Mucosa of gallbladder (tissue), 1 donor: Measurements from ENCODE around the gene RASA1. TPM values are rescaled to one million over a fixed set of nuclear protein-coding genes. Genes with fewer than 3 reads are reported as not detected.
A peak's percentile ranks its signal among the peaks of the same experiment; 100 is the strongest.

ENCODE experiments used
- DNase-seq: peaks from one replicate; pipeline ENCODE4 v3.0.0-alpha.2; 2020; ENCODE audit warnings: low spot score
- total RNA-seq: library from RNA; stranded (reverse); gene quantifications from one replicate; pipeline ENCODE4 v1.2.1, GENCODE V29; 2021
- donor health status: DM: no; HTN: no; CAD: no.

Gene RASA1
- total RNA-seq, 1 donor from 2014 or later: 25.6 TPM

- DNase-seq: no peak
Measured at GRCh38 chr5:87403899-87404298, 136.2 kb downstream of the RASA1 start.

DNA sequence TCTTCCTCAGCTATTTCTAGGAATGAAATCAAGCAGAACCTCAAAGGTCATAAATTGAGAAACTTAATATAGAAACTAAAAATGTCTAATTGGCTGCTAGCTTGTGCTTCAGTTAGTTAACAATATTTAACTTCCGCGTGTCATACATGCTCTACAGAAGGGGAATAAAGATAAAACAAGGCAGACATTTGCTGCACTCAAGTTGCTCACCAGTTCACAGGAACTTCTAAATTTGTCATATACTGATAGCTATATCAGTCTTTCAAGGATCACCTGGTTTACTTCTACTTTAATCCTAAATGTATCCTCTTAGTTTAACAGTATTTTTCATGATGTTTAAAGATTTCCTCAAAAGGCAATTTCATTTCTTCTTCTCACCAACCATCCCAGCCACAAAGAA lies 136.7 kb downstream of the RASA1 start:
- DNase-seq: no peak

- DNase-seq: no peak
Measured at GRCh38 chr5:87405472-87406155, 137.9 kb downstream of the RASA1 start.

GRCh38 chr5:87408204-87408603 lies 140.5 kb downstream of the RASA1 start:
- DNase-seq: no peak

DNA sequence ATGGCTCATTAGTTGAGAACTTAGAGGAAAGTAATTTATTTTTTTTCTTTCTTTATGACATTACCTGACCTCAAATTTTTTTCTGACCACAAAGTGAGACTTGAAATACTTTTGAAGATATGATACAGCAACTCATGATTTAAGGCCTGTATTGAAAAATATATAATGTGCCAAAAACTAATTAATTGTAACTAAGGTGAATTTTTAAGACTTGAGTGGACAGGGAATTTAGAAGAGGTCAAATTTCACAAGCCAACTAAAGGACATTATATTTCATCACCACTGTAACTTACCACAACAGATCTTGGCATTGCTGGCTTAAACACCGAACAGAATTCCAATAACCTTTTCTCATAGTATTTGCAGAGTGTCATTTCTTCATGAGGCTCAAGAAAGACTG lies 143.2 kb downstream of the RASA1 start:
- DNase-seq: no peak

GRCh38 chr5:87411586-87411972 lies 143.9 kb downstream of the RASA1 start:
- DNase-seq: no peak

DNA sequence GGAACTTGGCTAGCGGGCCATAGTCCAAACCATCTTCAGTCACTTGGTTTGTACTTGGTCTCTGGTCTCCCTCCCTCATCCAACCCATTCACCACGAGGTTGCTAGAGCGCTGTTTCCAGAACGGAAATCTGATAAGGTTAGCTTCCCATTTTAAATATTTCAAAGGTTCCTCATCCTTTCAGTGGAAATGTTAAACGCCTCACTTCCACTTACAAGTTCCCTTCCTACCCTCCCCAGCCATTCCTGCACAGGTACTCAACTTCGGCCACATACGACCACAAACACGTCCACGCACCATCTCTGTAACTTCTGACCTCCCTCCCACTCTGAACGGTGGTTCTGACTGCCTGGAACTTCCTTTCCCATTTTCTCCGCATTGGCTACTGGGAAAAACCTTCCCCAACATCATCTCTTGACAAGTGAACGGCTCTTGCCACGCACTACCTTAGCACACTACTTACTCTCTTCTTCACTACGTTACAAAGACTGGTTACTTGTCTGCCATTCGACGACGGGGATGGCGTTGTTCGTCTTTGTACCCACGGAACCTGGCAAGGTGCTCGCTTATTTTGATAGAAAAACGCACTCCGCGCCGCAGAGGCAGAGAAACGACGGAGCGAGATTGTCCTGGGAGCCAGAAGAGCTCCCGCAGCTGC lies 144.4 kb downstream of the RASA1 start:
- DNase-seq: peak; percentile 26

GRCh38 chr5:87412630-87413342 lies 145.1 kb downstream of the RASA1 start, which contains the start of gene CCNH:
TSS of gene CCNH (minus strand) at chr5:87412930. CDS start at chr5:87412794, 136 bp downstream.
- peak; percentile 99 for DNase-seq

DNA sequence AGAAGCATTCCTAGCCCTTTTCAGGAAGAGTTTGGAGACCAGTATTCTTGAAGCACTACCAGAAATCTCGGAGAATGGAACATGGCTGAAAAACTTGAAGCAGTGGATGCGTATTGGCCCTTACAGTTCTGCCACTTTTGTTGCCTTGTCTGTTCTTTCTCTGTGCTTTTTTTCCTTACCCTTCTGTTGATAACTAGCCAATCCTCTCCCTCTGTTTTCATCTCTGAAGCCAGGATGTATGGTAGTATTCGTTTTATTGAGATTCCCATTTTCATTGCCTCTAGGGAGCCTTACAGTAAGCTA lies 145.6 kb downstream of the RASA1 start:
- no peak for DNase-seq

DNA sequence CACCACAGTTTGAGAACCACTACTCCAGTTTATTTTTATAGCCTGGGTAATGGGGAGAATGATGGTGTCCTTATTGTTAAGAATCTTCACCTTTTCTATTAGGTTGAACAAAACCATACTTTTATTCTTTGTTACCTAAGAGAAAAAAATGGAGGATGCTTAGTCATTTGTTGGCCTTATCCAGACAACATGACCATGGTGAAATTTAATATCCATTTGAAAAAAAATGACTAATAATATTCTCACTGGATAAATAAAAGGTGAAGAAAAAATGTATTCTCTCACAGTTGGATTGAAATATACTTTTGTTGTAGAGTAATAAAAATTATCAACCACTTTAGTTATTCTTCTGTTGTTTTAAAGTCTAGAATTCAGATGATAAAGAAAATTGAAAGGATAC lies 150.8 kb downstream of the RASA1 start:
- DNase-seq: no peak

GRCh38 chr5:87421307-87421706 lies 153.6 kb downstream of the RASA1 start:
- no peak for DNase-seq

GRCh38 chr5:87423755-87424154 lies 156.1 kb downstream of the RASA1 start:
- DNase-seq: no peak

DNA sequence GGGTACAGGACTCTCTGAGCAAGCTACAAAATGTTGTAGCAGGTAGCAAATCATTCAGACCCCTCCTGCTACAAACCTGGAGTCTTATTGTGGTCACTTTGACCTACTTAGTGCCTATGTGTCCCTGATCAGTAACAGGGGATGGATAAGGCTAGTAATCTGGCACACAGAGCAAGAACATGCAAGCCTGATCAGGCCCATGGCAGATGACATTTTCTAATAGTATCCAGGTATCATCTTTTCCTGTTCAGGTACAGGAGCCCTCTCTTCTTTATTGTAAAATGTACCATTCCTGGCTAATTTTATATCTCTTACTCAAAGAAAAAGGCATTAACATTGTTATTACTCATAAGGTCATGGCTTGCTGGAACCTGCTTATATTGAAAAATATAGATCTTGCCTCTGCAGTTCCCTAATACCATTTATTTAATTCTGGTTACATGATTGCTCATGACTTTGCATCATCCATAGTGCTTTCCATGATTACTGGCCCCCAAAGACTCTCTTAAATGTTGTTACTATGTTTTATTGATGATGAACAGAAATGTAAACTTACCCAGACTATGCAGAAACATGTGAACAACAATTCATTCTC lies 163.3 kb downstream of the RASA1 start:
- no peak for DNase-seq

DNA sequence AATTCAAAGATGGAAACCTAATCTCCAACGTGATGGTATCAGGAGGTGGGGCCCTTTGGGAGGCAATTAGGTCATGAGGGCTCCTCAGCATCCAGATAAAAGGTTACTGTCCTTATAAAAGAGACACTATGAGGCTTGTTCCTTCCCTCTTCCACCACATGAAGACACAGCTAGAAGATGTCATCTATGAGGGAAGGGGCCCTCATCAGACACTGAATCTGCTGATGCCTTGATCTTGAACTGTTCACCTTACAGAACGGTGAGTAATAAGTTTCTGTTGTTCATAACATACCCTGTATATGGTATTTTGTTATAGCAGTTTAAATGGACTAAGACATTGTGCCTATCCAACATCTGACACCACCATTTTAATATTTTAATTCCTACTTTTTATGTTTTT lies 164.8 kb downstream of the RASA1 start:
- no peak for DNase-seq

- no peak for DNase-seq
Measured at GRCh38 chr5:87433945-87434344, 166.3 kb downstream of the RASA1 start.

DNA sequence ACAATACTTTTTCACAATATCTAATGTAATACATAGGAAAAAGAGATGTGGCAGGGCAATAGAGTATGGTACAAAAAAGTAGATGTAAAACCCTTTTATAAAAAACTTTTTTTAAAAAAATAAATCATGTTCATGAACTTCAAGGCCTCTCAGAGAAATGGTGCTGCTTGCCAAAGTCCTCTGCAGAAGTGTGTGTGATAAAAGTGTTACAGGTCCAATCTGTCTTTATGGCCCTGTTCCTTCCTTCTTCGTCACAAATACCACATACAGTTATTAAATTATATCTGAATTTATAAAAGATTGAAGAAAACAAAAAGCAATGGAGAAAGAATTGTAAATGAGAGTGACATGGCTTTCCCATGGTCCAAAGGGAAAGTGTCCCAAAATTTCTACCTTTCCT lies 166.8 kb downstream of the RASA1 start:
- no peak for DNase-seq

DNA sequence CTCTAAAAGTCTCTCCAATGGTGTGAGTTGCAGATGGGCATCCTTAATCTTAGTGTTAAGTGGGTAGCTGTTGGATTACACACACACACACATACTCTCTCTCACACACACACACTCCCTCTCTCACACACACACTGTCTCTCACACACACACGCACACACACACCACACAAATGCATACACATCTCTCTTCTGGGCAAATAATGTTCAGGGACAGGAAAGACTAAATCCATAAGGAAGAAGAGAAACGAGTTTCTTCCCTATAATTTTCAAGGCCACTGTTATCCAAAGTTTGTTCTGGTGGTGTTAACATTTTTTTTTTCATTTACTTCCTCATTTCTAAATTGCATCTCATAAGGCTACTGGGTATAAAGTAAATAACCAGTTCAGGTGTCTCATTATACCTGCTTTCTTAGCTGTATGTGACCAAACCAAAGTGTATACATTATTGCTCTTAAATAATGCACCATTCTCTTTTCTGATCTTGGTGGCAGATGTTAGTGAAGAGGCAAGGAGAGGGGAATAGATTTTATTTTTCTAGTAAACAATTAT lies 167.5 kb downstream of the RASA1 start:
- no peak for DNase-seq

- DNase-seq: no peak
Measured at GRCh38 chr5:87437724-87438123, 170.0 kb downstream of the RASA1 start.

GRCh38 chr5:87438231-87438630 lies 170.5 kb downstream of the RASA1 start:
- no peak for DNase-seq
